ENCODE measurements around the gene CLDN20. TPM values are rescaled to one million over a fixed set of nuclear protein-coding genes. Genes with fewer than 3 reads are reported as not detected.

The CLDN20 gene
- polyA plus RNA-seq, 2 donors, result not detected

DNA sequence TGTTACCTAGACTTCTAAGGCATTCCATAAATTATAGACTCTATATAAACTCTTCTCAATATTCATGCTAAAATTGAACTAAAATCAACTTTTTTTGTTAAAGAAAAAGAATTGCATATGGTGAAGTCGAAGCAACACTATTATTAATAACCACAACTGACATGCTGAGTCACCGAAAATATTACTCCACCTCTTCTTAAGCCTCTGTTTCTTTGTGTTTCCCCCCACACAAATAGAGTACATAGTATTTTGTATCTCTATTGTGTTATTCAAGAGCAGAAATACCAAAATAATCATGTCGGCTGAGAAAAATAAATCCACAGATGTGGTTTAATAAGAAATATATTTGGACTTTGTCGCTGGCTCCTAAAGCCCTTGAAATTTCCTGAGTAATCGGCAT lies 26.7 kb downstream of the CLDN20 start:
- no peaks in the 10 kb centered on the region for H3K4me1 ChIP-seq (ENCODE audit: control insufficient read depth in 2 of 2, insufficient read depth in 2 of 2, low read length in 1 of 2)
- WGBS, 2 donors, result 93 to 94% methylated on average over 5 of the region's 5 CpGs
- H3K36me3 ChIP-seq (ENCODE audit: control insufficient read depth in 2 of 2, insufficient read depth in 2 of 2, low read length in 1 of 2), result peaks cover 3 to 9% of the 10 kb centered on the region in 2 donors

DNA sequence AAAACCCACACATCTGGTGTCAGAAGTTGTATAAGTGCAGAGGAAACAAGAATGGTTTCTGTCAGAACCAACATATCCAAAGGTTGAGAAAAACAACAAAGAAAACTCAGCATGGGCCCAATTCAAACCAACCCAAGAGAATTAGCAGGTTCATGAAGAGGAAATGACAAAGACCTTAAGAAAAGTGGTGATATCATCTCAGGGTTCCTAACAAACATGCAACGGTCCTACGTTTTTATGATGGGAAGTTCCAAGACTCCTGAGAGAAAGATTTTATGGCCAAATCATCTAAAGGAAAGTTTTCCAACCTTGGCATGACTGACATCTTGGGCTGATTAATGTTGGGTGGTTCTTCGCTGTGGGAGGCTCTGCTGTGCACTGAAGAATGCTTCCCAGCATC lies 27.5 kb downstream of the CLDN20 start:
- WGBS, 2 donors, result 88 to 91% methylated on average over 3 of the region's 3 CpGs
- H3K27ac ChIP-seq (ENCODE audit: low read depth in 2 of 2, low read length in 1 of 2), result no peak overlapping the region
- H3K36me3 ChIP-seq (ENCODE audit: control insufficient read depth in 2 of 2, insufficient read depth in 2 of 2, low read length in 1 of 2), result peaks cover 3 to 9% of the 10 kb centered on the region in 2 donors
- H3K27me3 ChIP-seq (ENCODE audit: control insufficient read depth in 1 of 2, insufficient read depth in 2 of 2, low read length in 2 of 2), result no peaks in the 10 kb centered on the region
- H3K4me1 ChIP-seq (ENCODE audit: control insufficient read depth in 2 of 2, insufficient read depth in 2 of 2, low read length in 1 of 2), result no peaks in the 10 kb centered on the region
- H3K4me3 ChIP-seq (ENCODE audit: low read depth in 1 of 2, low read length in 2 of 2), result no peak overlapping the region
- H3K9me3 ChIP-seq (ENCODE audit: control insufficient read depth in 2 of 2, insufficient read depth in 1 of 2, low read depth in 1 of 2, low read length in 1 of 2), result no peaks in the 10 kb centered on the region

More for the DNA sequence above, 26.7 kb downstream of the CLDN20 start:
- H3K27ac ChIP-seq (ENCODE audit: low read depth in 2 of 2, low read length in 1 of 2), result no peak overlapping the region
- no peak overlapping the region for H3K4me3 ChIP-seq (ENCODE audit: low read depth in 1 of 2, low read length in 2 of 2)
- H3K9me3 ChIP-seq (ENCODE audit: control insufficient read depth in 2 of 2, insufficient read depth in 1 of 2, low read depth in 1 of 2, low read length in 1 of 2), result no peaks in the 10 kb centered on the region
- no peaks in the 10 kb centered on the region for H3K27me3 ChIP-seq (ENCODE audit: control insufficient read depth in 1 of 2, insufficient read depth in 2 of 2, low read length in 2 of 2)

DNA sequence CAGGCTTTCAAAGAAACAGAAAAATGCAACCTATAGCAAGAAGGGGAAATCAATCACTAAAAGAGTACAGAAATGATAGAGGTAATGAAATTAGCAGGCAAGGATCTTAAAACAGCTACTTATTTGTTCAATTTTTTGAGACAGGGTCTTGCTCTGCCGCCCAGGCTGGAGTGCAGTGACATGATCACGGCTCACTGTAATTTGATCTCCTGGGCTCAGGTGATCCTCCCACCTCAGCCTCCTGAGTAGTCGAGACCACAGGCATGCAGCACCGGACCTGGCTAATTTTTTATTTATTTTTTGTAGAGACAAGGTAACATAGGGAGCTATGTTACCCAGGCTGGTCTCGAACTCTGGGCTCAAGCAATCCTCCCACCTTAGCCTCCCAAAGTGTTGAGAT lies 28.9 kb downstream of the CLDN20 start:
- H3K27me3 ChIP-seq (ENCODE audit: control insufficient read depth in 1 of 2, insufficient read depth in 2 of 2, low read length in 2 of 2), result no peaks in the 10 kb centered on the region
- H3K4me3 ChIP-seq (ENCODE audit: low read depth in 1 of 2, low read length in 2 of 2), result no peak overlapping the region
- no peaks in the 10 kb centered on the region for H3K9me3 ChIP-seq (ENCODE audit: control insufficient read depth in 2 of 2, insufficient read depth in 1 of 2, low read depth in 1 of 2, low read length in 1 of 2)
- H3K36me3 ChIP-seq (ENCODE audit: control insufficient read depth in 2 of 2, insufficient read depth in 2 of 2, low read length in 1 of 2), result peaks cover 6 to 8% of the 10 kb centered on the region in 2 donors
- 72 to 77% methylated on average over 5 of the region's 5 CpGs for WGBS, 2 donors
- no peak overlapping the region for H3K27ac ChIP-seq (ENCODE audit: low read depth in 2 of 2, low read length in 1 of 2)
- no peaks in the 10 kb centered on the region for H3K4me1 ChIP-seq (ENCODE audit: control insufficient read depth in 2 of 2, insufficient read depth in 2 of 2, low read length in 1 of 2)

DNA sequence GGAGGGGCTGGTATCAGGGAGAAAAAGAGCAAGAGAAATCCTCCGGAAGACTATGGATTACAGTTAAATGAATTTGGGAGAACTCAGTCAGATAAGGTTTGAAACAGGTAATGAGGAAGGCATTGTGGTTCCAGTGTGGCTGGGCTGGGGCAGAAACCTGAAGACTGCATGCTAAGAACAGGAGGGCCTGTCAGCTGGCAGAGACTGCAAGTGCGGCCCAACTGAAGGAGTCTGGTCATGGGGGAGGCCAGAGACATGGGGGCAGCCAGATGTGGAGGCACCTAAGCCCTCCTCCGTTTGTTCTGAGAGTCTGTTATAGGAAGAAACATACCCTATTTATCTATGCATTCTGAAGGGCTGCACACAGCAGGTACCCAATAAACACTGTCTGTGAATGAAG lies 33.9 kb downstream of the CLDN20 start:
- Histone ChIP-seq H3K4me3 (ENCODE audit: low read depth in 1 of 2, low read length in 2 of 2) (no peak overlapping the region), H3K27ac (ENCODE audit: low read depth in 2 of 2, low read length in 1 of 2) (no peak overlapping the region), H3K27me3 (ENCODE audit: control insufficient read depth in 1 of 2, insufficient read depth in 2 of 2, low read length in 2 of 2) (no peaks in the 10 kb centered on the region), H3K4me1 (ENCODE audit: control insufficient read depth in 2 of 2, insufficient read depth in 2 of 2, low read length in 1 of 2) (no peaks in the 10 kb centered on the region), H3K36me3 (ENCODE audit: control insufficient read depth in 2 of 2, insufficient read depth in 2 of 2, low read length in 1 of 2) (peaks cover 2 to 3% of the 10 kb centered on the region in 2 donors), H3K9me3 (ENCODE audit: control insufficient read depth in 2 of 2, insufficient read depth in 1 of 2, low read depth in 1 of 2, low read length in 1 of 2) (no peaks in the 10 kb centered on the region)
- 88 to 94% methylated on average over 3 of the region's 3 CpGs for WGBS, 2 donors

DNA sequence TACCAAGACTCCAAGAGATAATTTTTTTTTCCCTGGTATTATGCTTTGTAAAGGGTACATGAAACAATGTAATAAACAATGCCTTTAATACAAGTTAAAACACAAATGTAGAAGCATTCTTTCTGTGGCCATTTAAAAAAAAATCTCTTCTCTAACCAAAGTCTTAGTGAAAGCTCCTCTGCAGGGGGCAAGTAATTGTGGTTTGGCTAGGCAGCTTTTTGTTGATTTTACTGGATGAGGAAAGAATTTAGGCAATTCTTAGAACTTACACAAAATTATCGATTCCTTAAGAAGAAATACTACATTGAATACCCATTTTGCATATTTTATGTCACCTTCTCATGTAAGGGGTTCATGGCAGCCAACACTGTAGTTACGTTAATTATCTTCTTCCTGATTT lies 38.1 kb downstream of the CLDN20 start:
- Histone ChIP-seq H3K9me3 (ENCODE audit: control insufficient read depth in 2 of 2, insufficient read depth in 1 of 2, low read depth in 1 of 2, low read length in 1 of 2) (no peaks in the 10 kb centered on the region), H3K4me3 (ENCODE audit: low read depth in 1 of 2, low read length in 2 of 2) (no peak overlapping the region), H3K36me3 (ENCODE audit: control insufficient read depth in 2 of 2, insufficient read depth in 2 of 2, low read length in 1 of 2) (peaks cover 0 to 3% of the 10 kb centered on the region in 2 donors), H3K27ac (ENCODE audit: low read depth in 2 of 2, low read length in 1 of 2) (no peak overlapping the region), H3K4me1 (ENCODE audit: control insufficient read depth in 2 of 2, insufficient read depth in 2 of 2, low read length in 1 of 2) (no peaks in the 10 kb centered on the region), H3K27me3 (ENCODE audit: control insufficient read depth in 1 of 2, insufficient read depth in 2 of 2, low read length in 2 of 2) (no peaks in the 10 kb centered on the region)
- 94 to 97% methylated on average over 2 of the region's 2 CpGs for WGBS, 2 donors

DNA sequence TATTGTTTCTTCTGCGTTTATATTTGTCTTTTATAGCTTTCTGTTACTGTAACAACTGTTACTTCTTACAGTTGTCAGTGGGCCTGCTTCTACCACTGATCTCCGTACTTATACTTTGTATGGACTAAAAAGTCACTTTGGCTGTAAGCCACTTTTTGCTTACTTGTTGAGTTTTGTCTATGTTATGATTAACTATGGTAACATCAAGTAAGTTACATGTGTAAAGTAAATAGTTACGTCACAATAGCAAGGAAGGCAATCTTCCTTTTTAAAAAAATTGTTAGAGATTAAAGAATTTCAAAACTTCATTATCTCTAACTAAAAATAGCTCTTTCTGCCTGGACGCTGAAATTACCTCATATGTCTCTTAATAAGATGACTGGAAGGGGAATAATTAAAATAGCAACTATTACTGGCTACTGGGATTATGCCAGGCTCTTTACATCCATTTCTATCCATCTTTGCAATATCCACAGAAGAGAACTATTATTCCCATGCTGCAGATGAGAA lies 39.6 kb downstream of the CLDN20 start:
- Histone ChIP-seq H3K9me3 (ENCODE audit: control insufficient read depth in 2 of 2, insufficient read depth in 1 of 2, low read depth in 1 of 2, low read length in 1 of 2) (no peaks in the 10 kb centered on the region), H3K4me3 (ENCODE audit: low read depth in 1 of 2, low read length in 2 of 2) (no peak overlapping the region), H3K4me1 (ENCODE audit: control insufficient read depth in 2 of 2, insufficient read depth in 2 of 2, low read length in 1 of 2) (no peaks in the 10 kb centered on the region), H3K27me3 (ENCODE audit: control insufficient read depth in 1 of 2, insufficient read depth in 2 of 2, low read length in 2 of 2) (no peaks in the 10 kb centered on the region), H3K27ac (ENCODE audit: low read depth in 2 of 2, low read length in 1 of 2) (no peak overlapping the region), H3K36me3 (ENCODE audit: control insufficient read depth in 2 of 2, insufficient read depth in 2 of 2, low read length in 1 of 2) (peaks cover 0 to 3% of the 10 kb centered on the region in 2 donors)
- 59 to 71% methylated on average over 4 of the region's 4 CpGs for WGBS, 2 donors

DNA sequence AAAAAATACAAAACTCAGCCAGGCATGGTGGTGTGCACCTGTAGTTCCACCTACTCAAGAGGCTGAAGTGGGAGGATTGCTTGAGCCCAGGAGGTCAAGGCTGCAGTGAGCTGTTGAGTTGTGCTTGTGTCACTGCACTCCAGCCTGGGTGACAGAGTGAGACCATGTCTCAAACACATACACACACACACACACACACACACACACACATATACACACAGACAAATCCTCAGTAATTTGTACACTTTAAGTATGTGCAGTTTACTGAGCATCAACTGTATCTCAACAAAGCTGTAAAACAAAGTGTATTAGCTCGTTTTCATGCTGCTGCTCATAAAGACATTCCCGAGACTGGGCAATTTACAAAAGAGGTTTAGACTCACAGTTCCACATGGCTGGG lies 43.1 kb downstream of the CLDN20 start:
- no peaks in the 10 kb centered on the region for H3K4me1 ChIP-seq (ENCODE audit: control insufficient read depth in 2 of 2, insufficient read depth in 2 of 2, low read length in 1 of 2)
- H3K27ac ChIP-seq (ENCODE audit: low read depth in 2 of 2, low read length in 1 of 2), result no peak overlapping the region
- H3K4me3 ChIP-seq (ENCODE audit: low read depth in 1 of 2, low read length in 2 of 2), result no peak overlapping the region
- H3K36me3 ChIP-seq (ENCODE audit: control insufficient read depth in 2 of 2, insufficient read depth in 2 of 2, low read length in 1 of 2), result no peaks in the 10 kb centered on the region
- H3K9me3 ChIP-seq (ENCODE audit: control insufficient read depth in 2 of 2, insufficient read depth in 1 of 2, low read depth in 1 of 2, low read length in 1 of 2), result no peaks in the 10 kb centered on the region
- H3K27me3 ChIP-seq (ENCODE audit: control insufficient read depth in 1 of 2, insufficient read depth in 2 of 2, low read length in 2 of 2), result no peaks in the 10 kb centered on the region
- 79% methylated on average over 2 of the region's 2 CpGs for WGBS, 2 donors

DNA sequence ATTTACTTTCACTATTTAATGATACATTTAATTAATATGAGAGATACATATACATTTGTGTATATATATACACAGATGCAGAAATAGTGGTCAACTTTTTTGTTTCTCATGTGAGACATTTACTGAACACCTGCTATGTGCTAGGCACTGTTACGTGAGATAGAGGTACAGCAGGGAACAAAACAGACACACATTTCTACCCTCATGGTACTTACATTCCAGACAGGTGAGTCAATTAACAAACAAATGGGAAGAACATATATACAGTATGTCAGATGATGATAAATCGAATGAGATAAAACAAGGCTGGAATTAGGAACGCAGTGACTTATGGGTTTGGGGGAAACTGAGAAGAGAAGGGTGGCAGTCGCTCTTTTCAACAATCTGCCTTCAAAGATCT lies 45.3 kb downstream of the CLDN20 start:
- Histone ChIP-seq H3K9me3 (ENCODE audit: control insufficient read depth in 2 of 2, insufficient read depth in 1 of 2, low read depth in 1 of 2, low read length in 1 of 2) (no peaks in the 10 kb centered on the region), H3K4me3 (ENCODE audit: low read depth in 1 of 2, low read length in 2 of 2) (no peak overlapping the region), H3K27ac (ENCODE audit: low read depth in 2 of 2, low read length in 1 of 2) (no peak overlapping the region), H3K27me3 (ENCODE audit: control insufficient read depth in 1 of 2, insufficient read depth in 2 of 2, low read length in 2 of 2) (no peaks in the 10 kb centered on the region), H3K36me3 (ENCODE audit: control insufficient read depth in 2 of 2, insufficient read depth in 2 of 2, low read length in 1 of 2) (no peaks in the 10 kb centered on the region), H3K4me1 (ENCODE audit: control insufficient read depth in 2 of 2, insufficient read depth in 2 of 2, low read length in 1 of 2) (no peaks in the 10 kb centered on the region)
- 78 to 93% methylated on average over 4 of the region's 4 CpGs for WGBS, 2 donors

DNA sequence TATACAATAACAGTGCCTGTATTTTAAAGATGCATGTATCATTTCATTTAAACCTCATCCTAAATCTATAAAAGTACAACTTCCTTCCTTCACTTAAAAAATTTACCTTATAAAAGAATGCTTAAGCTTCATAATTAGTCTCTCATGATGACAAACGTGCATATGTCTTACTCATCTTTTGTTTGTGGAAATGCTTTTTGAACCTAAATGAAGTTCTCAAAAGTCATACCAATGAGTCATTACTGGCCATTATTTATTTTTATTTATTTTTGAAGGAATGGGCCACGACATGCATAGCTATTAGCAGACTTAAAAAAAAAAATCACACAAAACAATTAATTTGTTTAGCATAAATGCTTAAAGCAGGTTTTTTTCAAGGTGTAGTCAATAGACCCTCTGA lies 46.8 kb downstream of the CLDN20 start:
- Histone ChIP-seq H3K4me3 (ENCODE audit: low read depth in 1 of 2, low read length in 2 of 2) (no peak overlapping the region), H3K27me3 (ENCODE audit: control insufficient read depth in 1 of 2, insufficient read depth in 2 of 2, low read length in 2 of 2) (no peaks in the 10 kb centered on the region), H3K9me3 (ENCODE audit: control insufficient read depth in 2 of 2, insufficient read depth in 1 of 2, low read depth in 1 of 2, low read length in 1 of 2) (no peaks in the 10 kb centered on the region), H3K36me3 (ENCODE audit: control insufficient read depth in 2 of 2, insufficient read depth in 2 of 2, low read length in 1 of 2) (no peaks in the 10 kb centered on the region), H3K27ac (ENCODE audit: low read depth in 2 of 2, low read length in 1 of 2) (no peak overlapping the region), H3K4me1 (ENCODE audit: control insufficient read depth in 2 of 2, insufficient read depth in 2 of 2, low read length in 1 of 2) (no peaks in the 10 kb centered on the region)
- 21 to 43% methylated on average over 2 of the region's 2 CpGs for WGBS, 2 donors

DNA sequence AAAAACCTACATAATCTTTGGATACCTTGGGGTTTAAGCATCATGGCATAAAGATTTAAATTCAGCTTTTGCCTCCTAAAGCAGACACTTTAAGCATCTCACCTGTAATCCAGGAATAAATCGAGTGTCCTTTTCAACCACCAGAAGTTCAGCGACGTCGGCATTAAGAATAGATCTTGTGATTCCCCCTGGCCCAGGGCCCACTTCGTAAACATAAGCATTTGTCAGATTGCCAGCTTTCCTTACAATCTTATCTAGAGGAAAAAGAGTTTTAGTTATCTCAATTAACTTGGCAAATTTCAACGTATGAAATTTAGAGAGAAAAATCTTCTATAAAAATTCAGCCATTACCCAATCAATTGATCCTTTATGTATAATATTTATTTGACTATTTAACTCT lies 47.3 kb downstream of the CLDN20 start:
- 30 to 38% methylated on average over 6 of the region's 6 CpGs for WGBS, 2 donors
- no peaks in the 10 kb centered on the region for H3K27me3 ChIP-seq (ENCODE audit: control insufficient read depth in 1 of 2, insufficient read depth in 2 of 2, low read length in 2 of 2)
- no peak overlapping the region for H3K27ac ChIP-seq (ENCODE audit: low read depth in 2 of 2, low read length in 1 of 2)
- H3K9me3 ChIP-seq (ENCODE audit: control insufficient read depth in 2 of 2, insufficient read depth in 1 of 2, low read depth in 1 of 2, low read length in 1 of 2), result no peaks in the 10 kb centered on the region
- H3K4me3 ChIP-seq (ENCODE audit: low read depth in 1 of 2, low read length in 2 of 2), result no peak overlapping the region
- no peaks in the 10 kb centered on the region for H3K36me3 ChIP-seq (ENCODE audit: control insufficient read depth in 2 of 2, insufficient read depth in 2 of 2, low read length in 1 of 2)
- no peaks in the 10 kb centered on the region for H3K4me1 ChIP-seq (ENCODE audit: control insufficient read depth in 2 of 2, insufficient read depth in 2 of 2, low read length in 1 of 2)

Data from esophagus (tissue), 2 donors.